Liver (tissue), 3 donors: ENCODE results near the gene PTPRH.

Source experiments
- CTCF ChIP-seq: fragments of 150-350 bp; IDR thresholded peaks from 2 replicates; pipeline ENCODE4 v1.5.1; 2017; ENCODE audit warnings: improper control_type of control experiment, low read depth, low read length; ENCODE audit not compliant: missing input control
- HNF4G ChIP-seq: IDR thresholded peaks from 2 replicates; pipeline ENCODE4 v1.6.1; 2016; ENCODE audit warnings: antibody characterized with exemption
- RAD21 ChIP-seq, 2 donors: IDR thresholded peaks; 2 replicates each; pipeline ENCODE4 v1.6.1; 2016; ENCODE audit warnings: antibody characterized with exemption in 2 of 2, mild to moderate bottlenecking in 2 of 2
- ZBTB33 ChIP-seq: IDR thresholded peaks from 2 replicates; pipeline ENCODE4 v1.6.1; 2016; ENCODE audit warnings: antibody characterized with exemption
- donor health status: healthy.
- donor health status: healthy.

GRCh38 chr19:55244004-55244680 lies 34.8 kb upstream of the PTPRH start:
- TF ChIP-seq CTCF (no peak), RAD21 (IDR thresholded peaks at IDR 0.05) (no peak), ZBTB33 (no peak), HNF4G (no peak)
